Pons (tissue), 1 donor: Measurements from ENCODE around the gene MOK.
"Not testable (repeated sequence)": the region's sequence is repeated elsewhere in the genome, so short reads cannot be mapped to it uniquely, and the experiment has no call there.

Experiments
- DNase-seq: peaks from one replicate; pipeline ENCODE4 v3.0.0-alpha.2; 2016; ENCODE audit warnings: low spot score

The MOK gene

DNA sequence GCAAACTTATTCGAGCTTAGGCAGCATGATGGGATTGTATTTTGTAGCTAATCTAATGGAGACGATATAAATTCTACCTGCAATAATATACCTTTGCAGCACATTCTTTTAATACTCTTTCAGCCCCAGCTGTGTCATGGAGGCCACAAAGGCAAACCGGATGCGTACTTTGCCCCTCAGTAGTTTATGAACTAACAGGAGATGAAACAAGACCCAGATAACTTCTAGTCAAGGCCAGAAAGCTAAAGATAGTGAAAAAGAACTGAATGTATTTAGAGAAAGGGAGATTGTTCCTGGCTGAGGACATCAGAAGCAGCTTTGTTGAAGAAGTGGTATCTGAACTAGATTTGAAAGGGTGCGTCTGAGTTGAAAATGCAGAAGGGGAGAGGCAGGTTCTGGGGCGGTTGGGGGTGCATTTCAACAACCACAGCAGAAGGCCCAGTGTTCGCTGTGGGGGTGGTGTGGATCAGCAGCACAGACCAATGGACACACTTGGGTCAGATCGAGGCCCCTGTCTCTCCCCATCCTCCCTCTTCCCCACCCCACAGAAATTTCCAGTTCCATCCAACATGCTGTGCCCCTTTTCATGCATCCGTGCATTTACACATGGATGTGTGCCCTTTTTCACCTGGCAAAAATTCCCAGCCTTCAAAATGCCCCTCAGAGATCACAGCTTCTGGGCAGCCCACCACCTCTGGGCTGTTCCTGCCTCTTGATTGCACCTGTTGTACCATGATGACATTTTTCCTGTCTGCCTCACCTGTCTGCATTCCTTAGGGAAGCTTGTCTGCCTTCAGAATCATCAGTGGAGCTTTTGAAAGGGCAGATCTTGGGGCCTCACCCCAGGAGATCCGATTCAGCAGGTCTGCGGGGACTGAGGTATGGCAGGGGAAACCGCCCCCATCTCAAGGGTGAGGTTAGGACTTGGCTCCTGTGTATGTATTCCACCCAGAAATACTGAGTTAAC lies 16.8 kb upstream of the MOK start:
- DNase-seq = no peak

DNA sequence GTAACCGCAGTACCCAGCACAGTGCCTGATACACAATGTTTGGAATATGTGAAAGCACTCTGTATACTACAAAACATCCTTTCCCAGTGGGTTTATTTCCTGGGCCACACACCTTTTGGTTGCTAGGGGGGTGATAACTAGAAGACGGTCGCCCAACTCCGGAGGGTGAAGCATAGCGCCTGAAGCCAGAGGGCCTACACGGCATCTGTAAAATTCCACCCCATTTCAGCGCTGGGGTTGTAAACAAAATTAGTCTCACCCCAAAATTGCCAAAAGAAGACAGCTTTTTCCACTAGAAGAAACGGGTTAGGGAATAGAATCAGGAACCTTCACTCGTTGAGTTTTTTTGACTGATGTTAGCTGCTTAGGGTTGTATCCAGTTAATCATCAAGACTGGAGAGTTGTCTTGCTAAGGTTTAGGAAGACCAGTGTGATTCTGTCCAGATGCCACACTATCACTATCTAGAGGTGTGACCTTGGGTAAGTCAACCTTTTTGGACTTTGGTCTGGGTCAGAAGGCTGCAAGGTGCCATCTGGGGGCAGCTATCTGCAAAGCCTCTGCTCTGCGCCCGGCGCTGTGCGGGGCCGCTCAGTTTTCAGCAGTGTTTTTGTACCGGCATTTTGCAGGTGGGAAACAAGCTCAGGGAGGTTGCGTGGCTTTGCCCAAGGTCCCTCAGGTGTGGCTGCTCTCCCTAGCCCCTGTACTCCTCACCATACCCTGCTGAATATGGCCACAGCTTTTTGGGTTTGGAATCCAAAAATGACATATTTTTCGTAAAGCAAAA lies 15.9 kb upstream of the MOK start:
- no peak for DNase-seq

DNA sequence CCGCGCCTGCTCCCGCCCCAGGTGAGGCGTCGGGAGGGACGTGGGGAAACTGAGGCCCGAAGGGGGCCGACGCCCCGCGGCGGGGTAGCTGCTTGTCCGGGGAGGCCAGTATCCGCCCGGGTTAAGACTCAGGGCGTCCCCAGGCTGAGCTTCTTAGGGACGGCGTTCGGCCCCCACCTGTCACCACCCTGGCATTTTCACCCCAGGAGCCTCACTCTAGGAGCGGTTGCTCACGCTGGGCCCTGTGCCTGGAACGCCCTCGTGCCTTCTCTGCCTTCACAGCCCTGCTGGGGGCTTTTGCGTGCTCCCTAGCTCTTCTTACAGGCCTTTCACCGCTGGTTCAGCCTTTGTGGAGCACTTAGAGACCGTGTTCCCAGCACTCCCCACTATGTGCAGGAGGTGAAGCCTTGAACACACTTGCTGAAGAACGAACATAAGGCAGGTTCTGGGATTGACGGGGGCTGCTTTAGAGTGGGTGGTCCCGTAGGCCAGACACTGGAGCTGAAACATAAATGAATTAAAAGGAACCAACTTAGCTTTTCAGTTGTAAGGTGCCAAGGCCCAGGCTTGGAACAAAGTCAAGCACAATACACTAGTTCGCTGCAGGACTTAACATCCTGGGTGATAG lies 15.2 kb upstream of the MOK start:
- DNase-seq = peak; percentile 49

GRCh38 chr14:102319351-102320032 lies 14.5 kb upstream of the MOK start, which contains the start of gene ZNF839:
ZNF839 (plus strand) TSS chr14:102319746; CDS start chr14:102319766, 20 bp downstream.
- DNase-seq = peak; percentile 87

- DNase-seq = no peak
These were observed 13.9 kb upstream of the MOK start for GRCh38 chr14:102318781-102319276.

- peak; percentile 74 for DNase-seq
These were observed 12.7 kb upstream of the MOK start for GRCh38 chr14:102317564-102318248.

GRCh38 chr14:102316743-102317563 lies 12.0 kb upstream of the MOK start:
- peak; percentile 91 for DNase-seq

DNA sequence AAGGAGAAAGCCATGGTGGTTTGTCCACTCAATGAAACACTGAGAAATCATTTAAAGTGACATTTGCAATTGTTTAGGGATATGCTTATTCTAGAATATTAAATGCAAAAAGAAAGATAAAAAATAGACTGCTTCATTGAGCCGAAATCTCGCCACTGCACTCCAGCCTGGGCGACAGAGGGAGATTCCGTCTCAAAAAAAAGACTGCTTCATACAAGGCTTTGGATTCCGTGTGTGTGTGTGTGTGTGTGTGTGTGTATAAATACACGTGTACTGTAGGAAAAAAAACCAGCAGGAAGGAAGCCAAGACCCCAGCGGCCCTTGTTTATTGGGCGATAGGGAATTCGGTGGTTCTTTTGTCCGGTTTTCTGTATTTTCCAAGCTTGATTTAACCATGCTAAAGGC lies 11.4 kb upstream of the MOK start:
- no peak for DNase-seq

DNA sequence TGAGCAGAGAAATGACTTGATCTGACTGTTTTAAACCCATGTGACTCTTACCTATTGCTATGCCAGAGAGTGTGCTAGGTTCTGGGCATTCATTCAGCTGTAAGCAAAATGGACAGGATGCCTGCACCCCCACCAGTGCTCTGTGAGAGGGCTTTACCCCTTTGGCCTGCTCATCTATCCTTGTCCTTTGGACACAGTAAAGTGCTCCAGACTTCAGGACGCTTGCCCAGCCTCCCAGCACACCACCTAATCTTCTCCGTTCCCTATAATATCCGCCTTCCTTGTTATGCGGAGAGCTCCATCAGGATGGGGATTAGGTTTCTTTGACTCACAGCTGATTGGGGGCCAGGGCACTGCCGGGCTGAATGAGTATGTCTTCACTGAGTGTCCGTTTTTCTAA lies 10.2 kb upstream of the MOK start:
- DNase-seq = peak; percentile 38

- DNase-seq = peak; percentile 86
These were observed 9.5 kb upstream of the MOK start for GRCh38 chr14:102314242-102315011.

DNA sequence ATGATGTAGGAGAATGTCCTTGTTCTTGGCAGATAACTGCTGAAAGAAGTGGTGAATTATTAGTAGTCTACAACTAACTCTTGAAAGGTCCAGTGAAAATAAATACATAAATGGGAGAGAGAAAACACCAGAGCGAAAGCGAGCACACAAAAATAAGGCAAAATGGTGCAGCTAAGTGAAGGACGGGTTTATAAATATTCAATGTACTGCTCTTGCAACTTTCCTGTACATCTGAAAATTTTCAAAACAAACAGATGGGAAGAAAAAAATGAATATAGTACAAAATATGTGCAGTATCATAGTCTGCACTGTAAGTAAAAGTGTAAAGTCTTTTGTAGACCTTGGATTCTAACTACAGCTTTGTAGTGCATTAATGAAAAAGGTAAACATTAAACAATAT lies 1.3 kb downstream of the MOK start:
- no peak for DNase-seq

GRCh38 chr14:102298303-102299070 lies 6.5 kb downstream of the MOK start:
- DNase-seq = not testable (repeated sequence)

DNA sequence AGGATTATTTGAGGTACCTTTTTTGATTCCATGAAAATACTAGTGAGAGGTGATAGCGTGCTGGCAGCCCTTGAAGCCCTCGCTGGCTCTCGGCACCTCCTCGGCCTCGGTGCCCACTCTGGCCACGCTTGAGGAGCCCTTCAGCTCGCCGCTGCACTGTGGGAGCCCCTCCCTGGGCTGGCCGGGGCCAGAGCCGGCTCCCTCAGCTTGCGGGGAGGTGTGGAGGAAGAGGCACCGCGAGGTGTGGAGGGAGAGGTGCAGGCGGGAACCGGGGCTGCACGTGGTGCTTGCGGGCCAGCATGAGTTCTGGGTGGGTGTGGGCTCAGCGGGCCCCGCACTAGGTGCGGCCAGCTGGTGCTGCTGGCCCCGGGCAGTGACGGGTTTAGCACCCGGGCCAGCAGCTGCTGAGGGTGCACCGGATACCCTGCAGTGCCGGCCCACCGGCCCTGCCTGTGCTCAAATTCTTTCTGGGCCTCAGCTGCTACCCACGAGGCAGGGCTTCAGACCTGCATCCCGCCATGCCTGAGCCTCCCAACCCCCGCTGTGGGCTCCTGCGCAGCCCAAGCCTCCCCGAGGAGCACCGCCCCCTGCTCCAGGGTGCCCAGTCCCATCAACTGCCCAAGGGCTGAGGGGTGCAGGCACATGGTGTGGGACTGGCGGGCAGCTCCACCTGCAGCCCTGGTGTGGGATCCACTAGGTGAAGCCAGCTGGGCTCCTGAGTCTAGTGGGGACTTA lies 7.4 kb downstream of the MOK start:
- DNase-seq = no peak

- DNase-seq = peak; percentile 28
These were observed 9.7 kb downstream of the MOK start for GRCh38 chr14:102295270-102295669.

GRCh38 chr14:102293781-102294180 lies 11.2 kb downstream of the MOK start:
- no peak for DNase-seq

GRCh38 chr14:102292441-102292840 lies 12.5 kb downstream of the MOK start:
- DNase-seq = no peak

DNA sequence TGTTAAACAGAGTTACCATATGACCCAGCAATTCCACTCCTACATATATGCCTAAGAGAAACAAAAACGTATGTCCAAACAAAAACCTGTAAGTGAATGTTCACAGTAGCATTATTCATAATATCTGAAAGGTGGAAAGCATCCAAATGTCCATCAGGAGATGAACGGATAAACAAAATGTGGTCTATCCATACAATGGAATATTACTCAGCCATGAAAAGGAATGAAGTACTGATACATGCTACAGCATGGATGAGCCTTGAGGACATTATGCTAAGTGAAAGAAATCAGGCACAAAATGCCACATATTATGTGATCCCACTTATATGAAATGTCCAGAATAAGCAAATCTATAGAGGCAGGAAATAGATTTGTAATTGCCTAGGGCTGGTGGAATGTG lies 16.8 kb downstream of the MOK start:
- DNase-seq = no peak

DNA sequence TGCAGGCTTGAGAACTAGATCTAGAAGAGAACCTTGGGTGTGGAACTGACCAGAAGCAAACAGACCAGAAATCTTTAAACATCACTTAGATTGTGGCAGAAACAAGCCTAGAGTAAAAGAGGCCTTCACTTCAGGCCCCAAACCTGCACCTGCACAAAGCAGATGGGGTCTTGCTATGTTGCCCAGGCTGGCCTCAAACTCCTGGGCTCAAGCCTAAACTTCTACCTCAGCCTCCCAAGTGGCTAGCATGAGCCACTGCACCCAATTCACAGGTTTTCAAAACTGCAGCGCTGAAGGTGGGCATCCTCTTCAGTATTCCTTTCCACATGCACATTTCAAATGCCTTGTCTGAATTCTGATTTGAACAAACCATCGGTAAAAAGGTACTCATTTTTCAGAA lies 19.9 kb downstream of the MOK start:
- no peak for DNase-seq
